Dermis blood vessel endothelial cell (primary cell): ENCODE data around the gene FRYL. TPM values are rescaled to one million over a fixed set of nuclear protein-coding genes. Genes with fewer than 3 reads are reported as not detected.
A peak's percentile ranks its signal among the peaks of the same experiment; 100 is the strongest.
"Not testable (repeated sequence)": the region's sequence is repeated elsewhere in the genome, so short reads cannot be mapped to it uniquely, and the experiment has no call there.

Source experiments
- DNase-seq: peaks from one replicate; pipeline ENCODE4 v3.0.0; 2010
- total RNA-seq: library from RNA; depleted of rRNA; stranded (reverse); fragments of >200 nt; gene quantifications from 2 replicates; pipeline ENCODE4 v1.2.3, GENCODE V29; 2014

The FRYL gene
- total RNA-seq, 1 donor from 2014 or later = 145 TPM

DNA sequence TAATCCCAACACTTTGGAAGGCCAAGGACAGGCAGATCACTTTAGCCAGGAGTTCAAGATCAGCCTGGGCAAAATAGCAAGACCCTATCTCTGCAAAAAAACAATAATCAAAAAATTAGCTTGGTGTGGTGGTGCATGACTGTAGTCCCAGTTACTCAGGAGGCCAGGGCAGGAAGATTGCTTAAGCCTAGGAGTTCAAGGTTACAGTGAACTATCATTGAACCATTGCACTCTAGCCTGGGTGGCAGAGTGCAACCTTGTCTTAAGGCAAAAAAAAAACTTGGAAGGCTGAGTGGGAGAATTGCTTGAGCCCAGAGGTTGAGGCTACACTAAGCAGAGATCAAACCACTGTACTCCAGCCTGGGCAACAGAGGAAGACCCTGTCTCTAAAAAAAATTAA is 5.2 kb upstream of the FRYL start:
- no peak for DNase-seq

DNA sequence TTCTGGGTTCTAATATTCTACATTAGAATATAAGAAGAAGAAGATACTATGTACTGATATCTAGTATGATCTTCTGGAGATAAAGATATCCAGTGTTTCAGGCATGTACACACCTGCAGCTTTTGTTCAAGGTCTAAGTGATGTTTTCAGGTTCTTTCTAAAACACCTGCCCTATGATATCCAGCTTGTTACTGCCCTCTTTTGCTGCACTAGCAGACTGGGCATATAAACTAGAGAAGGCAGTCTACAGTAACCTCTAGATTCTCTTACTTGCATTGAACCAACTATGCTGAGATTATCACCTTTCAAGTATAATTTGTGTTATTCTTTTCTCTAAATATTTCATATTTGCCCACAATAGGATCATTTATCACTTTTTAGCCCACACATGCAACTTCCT is 1.9 kb upstream of the FRYL start:
- no peak for DNase-seq

DNA sequence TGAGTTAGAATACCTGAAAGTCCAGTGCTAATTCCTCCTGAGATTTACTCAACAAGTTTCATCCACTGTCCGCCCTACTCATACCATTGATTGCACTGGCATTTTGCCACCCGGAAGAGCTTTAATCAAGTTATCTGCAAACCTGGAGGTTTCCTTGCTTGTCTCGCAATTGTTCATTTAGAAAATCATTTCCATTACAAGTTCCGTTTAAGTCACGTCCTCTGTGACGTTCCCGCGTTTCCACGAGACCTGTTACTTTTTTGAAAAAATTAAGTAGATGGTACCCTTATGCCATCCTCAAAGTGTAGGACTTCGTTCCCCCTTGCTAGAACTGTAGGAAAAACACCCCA is 761 bp upstream of the FRYL start:
- DNase-seq = peak; percentile 86

- DNase-seq = peak; percentile 75
These were observed 733 bp downstream of the FRYL start for GRCh38 chr4:48779095-48779997.

DNA sequence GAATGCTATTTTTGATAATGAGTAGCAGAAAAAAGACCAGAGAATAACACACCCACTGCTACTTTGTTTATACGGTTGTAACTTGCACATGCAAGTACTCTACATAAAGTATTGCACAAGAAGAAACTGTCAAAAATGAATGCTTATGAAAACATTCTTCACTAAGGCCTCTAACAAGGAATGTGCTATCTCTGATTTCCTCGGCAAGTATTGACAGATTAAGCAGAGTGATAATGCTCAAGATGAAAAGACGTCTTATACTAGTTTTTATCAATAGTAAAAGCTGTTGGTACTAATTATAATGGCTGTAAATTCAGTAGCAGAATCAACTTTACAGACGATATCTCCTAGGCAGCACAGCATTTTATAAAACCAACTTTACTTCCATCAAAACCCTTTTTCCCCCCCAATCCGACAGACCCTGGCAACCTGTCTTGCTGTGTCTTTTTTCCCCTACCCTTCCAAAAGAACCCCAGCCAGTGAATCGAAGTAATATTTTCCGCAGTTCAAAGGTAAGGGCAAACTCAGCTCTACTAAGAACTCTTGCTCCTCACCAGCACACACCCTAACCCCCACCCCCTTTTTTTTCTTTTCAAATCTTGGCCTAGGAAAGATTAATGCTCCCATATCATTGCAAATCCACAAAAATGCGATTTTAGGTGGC is 1.5 kb downstream of the FRYL start:
- DNase-seq = no peak

DNA sequence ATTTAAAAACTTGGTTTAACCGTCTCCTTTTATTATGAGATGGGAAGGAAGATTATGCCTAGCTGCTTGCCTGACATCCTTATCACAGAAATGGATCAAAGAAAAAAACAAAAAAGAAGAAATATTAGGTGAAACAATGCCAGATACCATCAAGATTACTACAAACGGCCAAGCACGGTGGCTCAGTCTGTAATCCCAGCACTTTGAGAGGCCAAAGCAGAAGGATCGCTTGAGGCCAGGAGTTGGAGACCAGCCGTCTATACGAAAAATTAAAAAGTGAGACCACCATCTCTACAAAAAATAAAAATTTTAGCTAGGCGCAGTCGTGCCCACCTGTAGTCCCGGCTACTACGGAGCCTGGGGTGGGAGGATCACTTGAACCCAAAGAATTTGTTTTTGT is 2.3 kb downstream of the FRYL start:
- no peak for DNase-seq

GRCh38 chr4:48774760-48775710 is 5.0 kb downstream of the FRYL start:
- no peak for DNase-seq

DNA sequence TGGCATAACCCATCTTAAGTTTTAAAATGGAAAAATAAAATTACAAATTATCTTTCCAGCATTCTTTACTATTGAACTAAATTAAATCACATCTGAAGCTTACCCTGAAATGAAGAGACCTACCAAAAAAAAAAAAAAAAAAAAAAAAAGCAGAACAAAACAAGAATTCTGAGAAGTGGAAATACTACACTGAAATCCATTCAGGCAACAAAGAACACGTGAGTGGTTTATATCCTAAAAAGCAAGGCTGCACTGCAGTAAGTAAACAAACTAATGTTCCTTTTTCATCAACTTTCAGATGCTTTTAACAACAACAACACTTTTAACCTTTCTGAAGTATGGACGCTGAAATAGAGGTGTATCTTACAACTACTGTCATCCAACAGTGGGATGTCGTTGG is 7.5 kb downstream of the FRYL start:
- no peak for DNase-seq

- DNase-seq = no peak
These were observed 12.8 kb downstream of the FRYL start for GRCh38 chr4:48767055-48767929.

DNA sequence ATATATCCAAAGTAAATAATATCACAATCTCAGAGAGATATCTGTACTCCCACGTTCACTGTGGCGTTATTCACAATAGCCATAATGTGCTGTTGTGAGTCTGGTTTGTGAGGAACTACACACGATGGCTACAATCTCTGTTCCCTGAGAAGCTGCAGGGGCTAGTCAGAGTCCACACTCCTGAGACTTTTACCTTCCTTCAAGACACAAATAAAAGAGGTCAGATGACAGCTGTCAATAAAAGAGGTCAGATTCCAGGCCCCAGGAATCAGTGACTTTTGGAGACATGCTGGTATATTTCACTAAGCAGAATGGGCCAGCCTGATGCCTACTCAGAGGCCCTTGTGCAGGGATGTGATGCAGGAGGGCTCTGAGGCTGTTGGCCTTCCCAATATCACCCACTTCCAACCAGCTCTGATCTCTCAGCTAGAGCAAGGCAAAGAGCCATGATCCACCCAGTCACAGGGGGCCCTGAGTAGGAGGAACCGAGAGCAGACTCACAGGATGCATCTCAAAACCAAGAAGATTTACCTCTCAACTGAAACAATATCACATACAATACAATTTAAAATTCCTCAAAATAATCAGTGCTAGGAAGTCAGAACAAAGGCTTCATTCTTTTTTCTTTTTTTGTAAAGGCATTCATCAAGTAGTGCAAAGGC is 13.8 kb downstream of the FRYL start:
- no peak for DNase-seq

DNA sequence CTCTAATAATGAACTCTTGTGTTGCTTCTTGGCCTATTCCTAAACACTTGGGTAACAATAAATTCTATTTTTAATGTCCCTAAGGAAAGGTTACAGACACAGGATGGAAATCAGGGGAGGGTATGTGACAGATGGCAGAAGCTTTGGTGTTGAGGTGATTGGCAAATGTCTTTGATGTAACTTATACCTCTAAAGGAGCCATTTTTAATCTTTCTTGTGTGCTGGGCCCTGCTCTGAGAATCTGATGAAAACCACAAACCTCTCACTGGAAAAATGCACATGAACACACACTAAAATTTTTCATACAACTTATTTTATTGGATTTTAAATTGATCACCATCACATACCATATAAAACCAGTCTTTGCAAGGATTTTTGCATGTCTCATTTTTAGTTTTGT is 17.7 kb downstream of the FRYL start:
- DNase-seq = no peak

DNA sequence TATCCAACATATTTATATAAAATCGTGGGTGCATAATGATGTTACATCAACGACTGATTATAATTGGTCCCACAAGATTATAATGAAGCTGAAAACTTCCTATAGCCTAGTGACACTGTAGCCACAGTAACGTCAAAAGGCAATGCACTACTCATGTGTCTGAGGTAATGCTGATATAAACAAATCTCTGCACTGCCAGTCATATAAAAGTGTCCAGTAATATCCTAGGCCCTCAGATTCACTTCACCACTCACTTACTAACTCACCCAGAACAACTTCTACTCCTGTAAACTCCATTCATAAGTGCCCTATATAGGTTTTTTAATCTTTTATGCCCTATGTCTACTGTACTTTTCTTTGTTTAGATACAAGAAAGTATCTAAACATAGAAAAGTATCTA is 18.8 kb downstream of the FRYL start:
- DNase-seq = no peak

DNA sequence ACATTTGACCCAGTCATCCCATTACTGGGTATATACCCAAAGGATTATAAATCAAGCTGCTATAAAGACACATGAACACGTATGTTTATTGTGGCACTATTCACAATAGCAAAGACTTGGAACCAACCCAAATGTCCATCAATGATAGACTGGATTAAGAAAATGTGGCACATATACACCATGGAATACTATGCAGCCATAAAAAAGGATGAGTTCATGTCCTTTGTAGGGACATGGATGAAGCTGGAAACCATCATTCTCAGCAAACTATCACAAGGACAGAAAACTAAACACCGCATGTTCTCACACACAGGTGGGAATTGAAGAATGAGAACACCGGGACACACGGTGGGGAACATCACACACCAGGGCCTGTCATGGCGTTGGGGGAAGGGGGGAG is 21.4 kb downstream of the FRYL start:
- DNase-seq = not testable (repeated sequence)

DNA sequence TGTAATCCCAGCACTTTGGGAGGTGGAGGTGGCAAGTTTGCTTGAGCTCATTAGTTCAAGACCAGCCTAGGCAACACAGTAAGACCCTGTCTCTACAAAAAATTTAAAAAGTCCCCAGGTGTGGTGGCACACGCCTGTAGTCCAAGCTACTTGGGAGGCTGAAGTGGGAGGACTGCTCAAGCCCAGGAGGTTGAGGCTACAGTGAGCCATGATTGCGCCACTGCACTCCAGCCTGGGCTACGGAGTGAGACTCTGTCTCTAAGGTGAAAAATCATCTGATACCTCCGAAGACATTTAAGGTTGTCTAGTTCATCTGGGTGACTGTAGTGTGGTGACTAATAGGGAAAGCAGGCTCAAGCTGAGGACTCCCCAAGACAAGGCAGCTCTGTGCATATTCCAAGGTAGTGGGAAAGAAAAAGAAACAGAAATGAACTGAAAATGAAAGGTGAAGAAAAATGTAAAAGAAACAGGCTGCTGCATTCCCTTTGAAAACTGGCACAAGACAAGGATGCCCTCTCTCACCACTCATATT is 23.3 kb downstream of the FRYL start:
- no peak for DNase-seq

GRCh38 chr4:48755281-48755680 is 24.8 kb downstream of the FRYL start:
- DNase-seq = no peak

DNA sequence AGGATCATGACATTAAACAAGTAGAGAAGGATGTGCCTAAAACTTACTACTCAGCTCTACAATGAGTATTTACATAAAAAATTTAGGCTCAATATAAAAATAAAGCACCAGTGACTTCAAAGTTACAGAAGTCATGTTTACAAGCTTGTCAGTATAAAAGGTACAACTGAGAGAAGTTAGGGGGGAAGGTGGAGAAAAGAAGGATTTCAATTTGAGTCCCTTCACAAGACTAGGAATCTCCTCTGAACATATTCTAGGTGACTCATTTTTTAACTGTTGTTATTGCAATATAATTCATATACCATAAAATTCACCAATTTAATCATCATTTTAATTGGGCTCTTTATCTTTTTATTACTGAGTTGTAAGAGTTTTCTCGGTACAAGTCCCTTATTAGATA is 26.9 kb downstream of the FRYL start:
- no peak for DNase-seq

- peak; percentile 82 for DNase-seq
These were observed 27.4 kb downstream of the FRYL start for GRCh38 chr4:48752726-48753125.

DNA sequence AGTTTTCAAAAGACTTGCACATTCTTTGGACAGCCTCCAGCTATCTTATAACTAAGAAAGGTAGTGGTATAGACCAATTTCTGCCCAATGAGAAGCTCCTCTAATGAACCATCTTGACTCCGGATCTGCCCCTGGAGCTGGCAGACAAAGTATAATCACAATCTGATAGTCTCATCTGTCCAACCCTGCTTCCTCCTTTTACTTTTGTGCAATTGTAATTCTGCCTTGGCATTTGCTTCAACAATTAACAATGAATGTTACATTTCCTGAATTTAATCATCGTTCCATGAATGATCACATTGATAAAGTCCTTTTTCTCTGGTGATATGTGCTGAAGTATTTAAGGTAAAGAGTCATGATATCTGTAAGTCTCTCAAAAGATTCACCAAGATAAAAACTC is 27.8 kb downstream of the FRYL start:
- peak; percentile 74 for DNase-seq

DNA sequence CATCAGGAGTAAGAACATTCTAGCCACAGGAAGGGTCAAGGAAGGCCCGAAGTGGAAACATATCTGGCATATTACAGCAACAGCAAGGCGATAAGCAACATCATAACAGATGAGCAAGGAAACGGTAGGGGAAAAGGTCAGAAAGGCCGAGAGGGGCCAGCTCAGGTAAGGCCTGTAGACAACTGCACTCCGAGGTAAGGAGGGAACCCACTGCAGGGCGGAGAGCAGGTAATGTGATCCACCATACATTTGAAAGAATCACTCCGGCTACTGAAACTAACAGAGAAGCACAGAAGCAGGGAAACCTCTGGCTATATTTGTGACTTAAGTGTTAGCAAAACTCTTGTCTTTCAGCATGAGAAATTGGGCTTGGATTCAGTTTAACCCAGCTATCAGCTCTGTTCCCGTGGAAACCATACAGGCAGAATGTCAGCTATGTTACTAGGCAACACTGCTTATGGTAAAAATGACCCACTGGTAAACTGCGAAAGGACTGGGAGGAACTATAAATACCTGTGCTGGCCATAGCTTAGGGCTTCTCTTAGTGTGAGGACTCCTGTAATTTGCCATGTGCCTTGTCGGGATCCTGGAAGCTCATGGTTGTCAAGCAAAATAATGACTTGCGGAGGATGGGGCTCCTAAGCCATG is 31.0 kb downstream of the FRYL start:
- no peak for DNase-seq

DNA sequence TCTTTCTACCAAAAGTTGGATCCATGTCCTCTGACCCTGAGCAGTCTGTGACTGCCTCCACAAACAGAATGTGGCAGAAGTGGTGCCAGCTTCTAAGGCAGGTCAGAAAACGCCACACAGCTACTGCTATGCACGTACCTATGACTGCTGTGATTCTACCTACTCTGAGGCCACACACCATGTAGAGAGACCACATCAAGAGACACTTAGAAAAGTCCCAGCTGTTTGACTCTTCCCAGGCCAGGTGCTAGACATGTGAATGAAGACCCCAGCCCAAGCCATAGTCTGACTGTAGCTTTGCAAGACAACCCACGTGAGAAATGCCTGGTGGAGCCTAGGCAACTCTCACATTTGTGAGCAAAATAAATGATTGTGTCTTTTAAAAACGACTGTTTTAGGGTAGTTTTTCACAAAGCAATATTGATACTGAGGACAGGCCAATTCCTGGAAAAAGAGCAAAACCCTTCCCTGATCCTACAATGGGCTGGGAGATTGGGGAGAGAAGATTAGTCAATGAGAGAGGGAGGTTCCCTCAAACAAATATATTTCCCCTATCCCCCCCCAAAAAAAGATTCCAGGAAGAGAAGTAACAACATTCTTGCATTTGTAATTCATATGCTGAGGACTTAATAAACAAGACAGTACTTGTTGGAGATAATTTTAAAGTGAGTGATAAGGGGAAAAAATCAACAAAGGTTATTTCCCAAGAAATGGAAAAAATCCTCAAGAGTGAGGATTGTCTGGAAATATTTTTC is 33.3 kb downstream of the FRYL start:
- no peak for DNase-seq
